H1 (cell line): ENCODE measurements around the gene MCMBP.
"Not testable (repeated sequence)": the region's sequence is repeated elsewhere in the genome, so short reads cannot be mapped to it uniquely, and the experiment has no call there.

Experiments
- ATF3 ChIP-seq: IDR thresholded peaks from 2 replicates; pipeline ENCODE4 v1.6.1; 2011; ENCODE audit warnings: low read depth, mild to moderate bottlenecking, low read length; ENCODE audit not compliant: insufficient read depth
- BCL11A ChIP-seq, 2 experiments: IDR thresholded peaks; one replicate each; pipeline ENCODE4 v1.6.1; 2011; ENCODE audit warnings: low read depth in 2 of 2, low read length in 2 of 2, mild to moderate bottlenecking in 2 of 2
- EP300 ChIP-seq, 2 experiments: IDR thresholded peaks; 1 replicate in 1 of 2; 2 replicates in 1 of 2; pipeline ENCODE4 v1.6.1; 2011 to 2012; ENCODE audit warnings: low read depth in 2 of 2, low read length in 2 of 2, mild to moderate bottlenecking in 2 of 2, borderline replicate concordance in 1 of 2, inconsistent platforms in 1 of 2, moderate library complexity in 1 of 2
- NRF1 ChIP-seq: IDR thresholded peaks from 2 replicates; pipeline ENCODE4 v1.6.1; 2011; ENCODE audit warnings: mild to moderate bottlenecking, low read depth, low read length, improper control_type of control experiment
- POLR2A ChIP-seq, 2 experiments: IDR thresholded peaks; 1 replicate in 1 of 2; 2 replicates in 1 of 2; pipeline ENCODE4 v1.6.1; 2011; ENCODE audit warnings: low read depth in 2 of 2, low read length in 2 of 2, mild to moderate bottlenecking in 2 of 2; ENCODE audit errors: control extremely low read depth in 1 of 2
- RAD21 ChIP-seq, 2 experiments: IDR thresholded peaks in 1 of 2; conservative IDR thresholded peaks in 1 of 2; 2 replicates each; pipeline ENCODE4 v1.6.1; 2011; ENCODE audit warnings: low read depth in 2 of 2, low read length in 2 of 2, improper control_type of control experiment in 1 of 2, inconsistent platforms in 1 of 2, mild to moderate bottlenecking in 1 of 2, moderate library complexity in 1 of 2
- RFX5 ChIP-seq: IDR thresholded peaks from 2 replicates; pipeline ENCODE4 v1.6.1; 2011; ENCODE audit warnings: low read depth, low read length, improper control_type of control experiment, borderline replicate concordance
- YY1 ChIP-seq: IDR thresholded peaks from 2 replicates; pipeline ENCODE4 v1.6.1; 2011; ENCODE audit warnings: low read depth, mild to moderate bottlenecking, low read length
- ZNF274 ChIP-seq: IDR thresholded peaks from 2 replicates; pipeline ENCODE4 v1.7.0; 2012; ENCODE audit warnings: low read length, borderline replicate concordance; ENCODE audit errors: extremely low read depth

- not testable (repeated sequence) for TF ChIP-seq BCL11A (IDR thresholded peaks at IDR 0.05; ENCODE audit: low read depth in 2 of 2, low read length in 2 of 2); POLR2A (IDR thresholded peaks at IDR 0.05; ENCODE audit: control extremely low read depth in 1 of 2, low read depth in 2 of 2, low read length in 2 of 2); RAD21 (IDR thresholded peaks at IDR 0.05 in 1 of 2, conservative IDR thresholded peaks at IDR 0.05 in 1 of 2; ENCODE audit: low read depth in 2 of 2, low read length in 2 of 2); EP300 (IDR thresholded peaks at IDR 0.05; ENCODE audit: borderline replicate concordance in 1 of 2, low read depth in 2 of 2, low read length in 2 of 2); RFX5; YY1; NRF1; ZNF274; ATF3
Observed at GRCh38 chr10:119883901-119884611, 11.4 kb upstream of the MCMBP start.
